ENCODE results near the gene ABCG1.

ABCG1 gene

DNA sequence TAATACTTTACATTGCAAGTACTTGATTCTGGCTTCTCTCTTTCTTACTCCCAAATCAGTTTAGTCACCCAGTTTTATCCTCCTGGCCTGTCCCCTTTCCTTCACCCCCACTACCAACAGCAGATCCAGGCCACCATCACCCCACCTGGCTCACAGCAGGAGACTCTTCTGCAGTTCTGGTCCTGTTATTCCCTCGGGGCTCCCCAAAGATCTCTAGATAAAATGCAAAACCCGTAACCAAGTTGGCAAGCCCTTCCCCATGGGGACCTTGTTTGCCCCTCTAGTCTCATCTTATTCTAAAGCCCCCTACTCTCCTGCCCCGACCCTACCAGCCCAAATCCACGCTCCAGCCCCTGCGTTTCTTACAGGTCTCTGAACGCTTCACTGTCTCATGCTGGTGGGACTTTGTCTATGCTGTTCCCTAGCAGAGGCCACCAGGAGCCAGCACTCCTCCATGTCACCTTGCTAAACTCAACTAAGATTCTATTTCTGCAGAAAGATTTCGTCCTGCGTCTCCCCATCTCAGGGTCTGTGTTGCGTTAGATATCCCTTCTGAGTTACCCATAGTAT is 4.0 kb downstream of the ABCG1 start:
- no peak for DNase-seq (ENCODE audit: low read depth)
- TF ChIP-seq, protein P1, sequence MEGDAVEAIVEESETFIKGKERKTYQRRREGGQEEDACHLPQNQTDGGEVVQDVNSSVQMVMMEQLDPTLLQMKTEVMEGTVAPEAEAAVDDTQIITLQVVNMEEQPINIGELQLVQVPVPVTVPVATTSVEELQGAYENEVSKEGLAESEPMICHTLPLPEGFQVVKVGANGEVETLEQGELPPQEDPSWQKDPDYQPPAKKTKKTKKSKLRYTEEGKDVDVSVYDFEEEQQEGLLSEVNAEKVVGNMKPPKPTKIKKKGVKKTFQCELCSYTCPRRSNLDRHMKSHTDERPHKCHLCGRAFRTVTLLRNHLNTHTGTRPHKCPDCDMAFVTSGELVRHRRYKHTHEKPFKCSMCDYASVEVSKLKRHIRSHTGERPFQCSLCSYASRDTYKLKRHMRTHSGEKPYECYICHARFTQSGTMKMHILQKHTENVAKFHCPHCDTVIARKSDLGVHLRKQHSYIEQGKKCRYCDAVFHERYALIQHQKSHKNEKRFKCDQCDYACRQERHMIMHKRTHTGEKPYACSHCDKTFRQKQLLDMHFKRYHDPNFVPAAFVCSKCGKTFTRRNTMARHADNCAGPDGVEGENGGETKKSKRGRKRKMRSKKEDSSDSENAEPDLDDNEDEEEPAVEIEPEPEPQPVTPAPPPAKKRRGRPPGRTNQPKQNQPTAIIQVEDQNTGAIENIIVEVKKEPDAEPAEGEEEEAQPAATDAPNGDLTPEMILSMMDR (IDR thresholded peaks at IDR 0.05; ENCODE audit: insufficient read depth, low read depth, low read length, missing control alignments): no peak
- H3K4me3 ChIP-seq (ENCODE audit: low read depth, low read length): no peak overlapping the region

DNA sequence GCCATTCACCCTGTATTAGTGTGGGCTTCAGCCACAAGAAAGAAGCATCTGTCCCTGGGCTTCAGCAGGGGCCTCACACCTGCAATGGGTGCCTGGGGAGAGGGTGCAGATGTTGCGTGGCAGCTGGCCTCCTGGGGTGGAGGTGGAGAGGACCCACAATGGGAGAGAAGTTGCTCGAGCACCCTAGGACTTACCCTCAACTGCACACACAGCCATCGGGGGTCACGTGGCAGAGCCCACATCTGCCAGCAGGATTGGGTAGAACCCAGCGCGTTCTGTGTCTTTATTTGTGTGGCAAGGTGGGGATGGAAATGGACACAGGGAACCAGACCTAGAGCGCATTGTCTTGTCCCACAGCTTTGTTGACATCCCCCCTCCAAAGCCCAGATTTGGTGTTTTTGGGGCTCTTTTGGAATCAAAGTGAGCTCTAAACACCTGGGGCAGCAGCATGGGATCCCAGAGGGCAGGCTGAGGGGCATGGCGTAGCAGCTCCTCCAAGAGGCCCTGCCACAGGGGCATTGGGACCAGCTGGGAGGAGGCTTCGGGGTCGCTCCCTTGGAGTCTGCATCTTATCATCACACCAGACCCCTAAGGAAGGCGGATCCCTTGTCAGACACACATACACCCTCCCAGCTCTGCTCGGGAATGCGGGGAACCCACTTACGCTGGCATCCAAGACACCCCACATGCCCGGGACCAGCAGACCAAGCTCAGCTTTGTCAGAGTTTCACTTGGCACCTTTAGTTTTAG is 5.1 kb downstream of the ABCG1 start:
- no peak overlapping the region for H3K4me3 ChIP-seq (ENCODE audit: low read depth, low read length)
- TF ChIP-seq, protein P1 (IDR thresholded peaks at IDR 0.05; ENCODE audit: insufficient read depth, low read depth, low read length, missing control alignments): no peak
- no peak for DNase-seq (ENCODE audit: low read depth)

GRCh38 chr21:42225042-42225441 is 6.1 kb downstream of the ABCG1 start:
- no peak overlapping the region for H3K4me3 ChIP-seq (ENCODE audit: low read depth, low read length)
- DNase-seq (ENCODE audit: low read depth): no peak
- TF ChIP-seq, protein P1 (IDR thresholded peaks at IDR 0.05; ENCODE audit: insufficient read depth, low read depth, low read length, missing control alignments): no peak

DNA sequence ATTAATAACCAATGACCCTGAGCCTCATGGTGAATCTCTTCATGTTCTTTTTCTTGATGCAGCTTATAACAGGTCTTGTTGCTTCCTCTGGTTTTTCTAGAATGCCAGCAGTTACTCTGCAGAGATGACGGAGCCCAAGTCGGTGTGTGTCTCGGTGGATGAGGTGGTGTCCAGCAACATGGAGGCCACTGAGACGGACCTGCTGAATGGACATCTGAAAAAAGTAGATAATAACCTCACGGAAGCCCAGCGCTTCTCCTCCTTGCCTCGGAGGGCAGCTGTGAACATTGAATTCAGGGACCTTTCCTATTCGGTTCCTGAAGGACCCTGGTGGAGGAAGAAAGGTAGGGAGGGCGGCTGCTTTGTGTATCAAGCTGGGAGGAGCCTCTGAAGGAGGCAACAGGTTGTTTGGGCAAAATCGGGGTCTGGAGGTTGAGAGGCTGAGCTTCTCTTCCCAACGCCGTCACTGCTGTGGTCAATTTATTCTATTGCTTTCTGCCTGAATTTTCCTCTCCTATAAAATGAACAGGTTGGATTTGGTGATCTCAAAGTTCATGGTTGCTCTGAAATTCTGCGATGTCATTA is 6.7 kb downstream of the ABCG1 start:
- TF ChIP-seq, protein P1 (IDR thresholded peaks at IDR 0.05; ENCODE audit: insufficient read depth, low read depth, low read length, missing control alignments): no peak
- no peak for DNase-seq (ENCODE audit: low read depth)

GRCh38 chr21:42226626-42227025 is 7.7 kb downstream of the ABCG1 start:
- TF ChIP-seq, protein P1 (IDR thresholded peaks at IDR 0.05; ENCODE audit: insufficient read depth, low read depth, low read length, missing control alignments): no peak
- H3K4me3 ChIP-seq (ENCODE audit: low read depth, low read length): no peak overlapping the region
- DNase-seq (ENCODE audit: low read depth): no peak

More for the DNA sequence above, 6.7 kb downstream of the ABCG1 start:
- H3K4me3 ChIP-seq (ENCODE audit: low read depth, low read length): no peak overlapping the region

- peak; percentile 95 for DNase-seq (ENCODE audit: low read depth)
- no peak overlapping the region for H3K4me3 ChIP-seq (ENCODE audit: low read depth, low read length)
- TF ChIP-seq, protein P1 (IDR thresholded peaks at IDR 0.05; ENCODE audit: insufficient read depth, low read depth, low read length, missing control alignments): no peak
Measured at GRCh38 chr21:42227909-42228708, 9.2 kb downstream of the ABCG1 start.

Measured in GM12865 (cell line).